ENCODE results near the gene CCBE1. TPM values are rescaled to one million over a fixed set of nuclear protein-coding genes. Genes with fewer than 3 reads are reported as not detected.
A peak's percentile ranks its signal among the peaks of the same experiment; 100 is the strongest.

The CCBE1 gene
- total and polyA plus RNA-seq, 9 of the 15 experiments (the other 6 are each of a cell fraction or from before 2014, with no cell fraction given), result 0.20 TPM; not detected in 8

DNA sequence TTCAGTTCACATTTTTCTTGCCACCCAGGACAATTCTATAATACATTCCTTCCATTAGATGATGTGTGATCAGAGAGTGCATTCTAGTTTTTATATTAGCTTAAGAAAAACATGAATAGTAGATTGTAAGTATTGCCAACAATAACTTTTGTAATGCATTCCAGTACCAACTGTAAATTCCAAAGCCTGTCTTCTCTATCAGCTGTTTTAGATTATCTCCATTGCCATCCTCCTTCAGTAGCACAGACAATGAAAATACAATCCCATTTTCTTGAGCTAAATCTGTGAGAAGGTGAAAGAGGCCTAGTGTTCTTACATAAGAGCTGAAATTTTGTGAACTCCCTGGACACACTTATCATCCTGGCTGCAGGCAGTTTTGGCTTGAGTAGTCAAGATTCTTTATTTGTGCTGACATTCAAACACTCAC, 103.9 kb downstream of the CCBE1 start (continued):
- no peak for TF ChIP-seq DPF2 (IDR thresholded peaks at IDR 0.05)
- no peak for TF ChIP-seq FOXP1 (CRISPR knock-in tag; IDR thresholded peaks at IDR 0.05)

DNA sequence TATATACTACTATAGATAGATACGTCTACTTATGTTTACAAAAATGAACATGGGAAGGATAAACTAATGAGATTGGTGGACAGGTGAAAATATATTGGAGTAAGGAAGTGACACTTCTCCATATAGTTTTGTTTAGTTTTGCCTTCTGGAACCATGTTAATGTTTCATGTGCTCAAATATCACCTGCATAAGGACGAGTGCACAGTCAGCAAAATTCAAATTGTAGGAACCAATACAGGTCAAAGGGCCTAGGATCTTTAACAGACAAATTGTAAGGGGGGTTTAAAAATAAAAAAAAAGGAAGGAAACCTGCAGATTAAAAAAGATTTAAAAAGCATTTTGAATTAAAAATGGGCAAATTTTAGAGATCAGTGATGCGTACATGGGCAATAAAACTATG, 104.6 kb downstream of the CCBE1 start:
- Histone ChIP-seq H3K27me3 (ENCODE audit: control insufficient read depth in 2 of 2, insufficient read depth in 2 of 2, low read length in 2 of 2) (peaks cover 0 to 6% of the 10 kb centered on the region in 2 experiments; a peak in 1 of 5 replicates), H3K4me3 (no peak overlapping the region), H3K9ac (ENCODE audit: insufficient read depth in 1 of 2, low read depth in 2 of 2, low read length in 2 of 2) (no peak overlapping the region), H3K9me1 (ENCODE audit: control insufficient read depth, insufficient read depth, low read length) (no peaks in the 10 kb centered on the region), H2AFZ (ENCODE audit: low read depth, low read length) (no peak overlapping the region), H3K79me2 (ENCODE audit: control insufficient read depth, insufficient read depth, low read length) (no peaks in the 10 kb centered on the region), H3K27ac (ENCODE audit: extremely low read depth, low read depth, low read length) (no peak overlapping the region), H3K4me2 (ENCODE audit: insufficient read depth, low read length) (no peak overlapping the region), H3K4me1 (replicated peaks in 1 of 2; ENCODE audit: control insufficient read depth in 2 of 2, insufficient read depth in 2 of 2, low read length in 2 of 2) (no peaks in the 10 kb centered on the region), H3K36me3 (ENCODE audit: control insufficient read depth, insufficient read depth, low read length) (no peaks in the 10 kb centered on the region), H4K20me1 (replicated peaks; ENCODE audit: control insufficient read depth, insufficient read depth, low read length) (no peaks in the 10 kb centered on the region), H3K9me3 (replicated peaks; ENCODE audit: control insufficient read depth, insufficient read depth, low read depth, low read length) (no peaks in the 10 kb centered on the region)
- ChIA-PET CTCF (ENCODE audit: low intra/inter-chr PET ratio) (no interaction called here), POLR2A (no interaction called here)
- DNase-seq (ENCODE audit: extremely low read depth in 1 of 4, low spot score in 3 of 4) (no peak), FAIRE-seq (no peak), ATAC-seq (no peak)
- WGBS (ENCODE audit: insufficient coverage, low coverage, missing lambda C conversion rate), result 0% methylated on average over 3 of the region's 3 CpGs
- BruUV-seq (replicated peaks), result no TSS peak
- TF ChIP-seq KAT2B (IDR thresholded peaks at IDR 0.05; ENCODE audit: low read depth, low read length), result no peak
- TF ChIP-seq C11orf30 (IDR thresholded peaks at IDR 0.05; ENCODE audit: low read depth), result peak; percentile 44; the same call in 1 of the 2 replicates
- TF ChIP-seq ZNF316 (IDR thresholded peaks at IDR 0.05), result peak; percentile 73
- TF ChIP-seq CREBBP (IDR thresholded peaks at IDR 0.05; ENCODE audit: low read depth, low read length), result no peak
- TF ChIP-seq MAFK (IDR thresholded peaks at IDR 0.05; ENCODE audit: low read length), result peak; percentile 79
- peak; percentile 77 for TF ChIP-seq MAFF (IDR thresholded peaks at IDR 0.05; ENCODE audit: low read length)
- no peak for TF ChIP-seq ZNF41 (CRISPR knock-in tag; conservative IDR thresholded peaks at IDR 0.05)
- peak; percentile 70 for TF ChIP-seq MAFG (tag; conservative IDR thresholded peaks at IDR 0.05)
- no peak for TF ChIP-seq TBP (optimal IDR thresholded peaks at IDR 0.05; ENCODE audit: low read depth, low read length)
- intact Hi-C loops (cut with micrococcal nuclease) (no loop called here), in situ Hi-C loops (cut with MboI) (no loop called here)
